GM21737 (cell line): Measurements from ENCODE around the gene TRMO.
"Not testable (repeated sequence)": the region's sequence is repeated elsewhere in the genome, so short reads cannot be mapped to it uniquely, and the experiment has no call there.

Experiments
- ATAC-seq: cut with Tn5 transposase; IDR thresholded peaks from one replicate; pipeline ENCODE4 v1.9.1; 2021; ENCODE audit warnings: mild to moderate bottlenecking, moderate library complexity; ENCODE audit not compliant: unreplicated experiment

The TRMO gene

DNA sequence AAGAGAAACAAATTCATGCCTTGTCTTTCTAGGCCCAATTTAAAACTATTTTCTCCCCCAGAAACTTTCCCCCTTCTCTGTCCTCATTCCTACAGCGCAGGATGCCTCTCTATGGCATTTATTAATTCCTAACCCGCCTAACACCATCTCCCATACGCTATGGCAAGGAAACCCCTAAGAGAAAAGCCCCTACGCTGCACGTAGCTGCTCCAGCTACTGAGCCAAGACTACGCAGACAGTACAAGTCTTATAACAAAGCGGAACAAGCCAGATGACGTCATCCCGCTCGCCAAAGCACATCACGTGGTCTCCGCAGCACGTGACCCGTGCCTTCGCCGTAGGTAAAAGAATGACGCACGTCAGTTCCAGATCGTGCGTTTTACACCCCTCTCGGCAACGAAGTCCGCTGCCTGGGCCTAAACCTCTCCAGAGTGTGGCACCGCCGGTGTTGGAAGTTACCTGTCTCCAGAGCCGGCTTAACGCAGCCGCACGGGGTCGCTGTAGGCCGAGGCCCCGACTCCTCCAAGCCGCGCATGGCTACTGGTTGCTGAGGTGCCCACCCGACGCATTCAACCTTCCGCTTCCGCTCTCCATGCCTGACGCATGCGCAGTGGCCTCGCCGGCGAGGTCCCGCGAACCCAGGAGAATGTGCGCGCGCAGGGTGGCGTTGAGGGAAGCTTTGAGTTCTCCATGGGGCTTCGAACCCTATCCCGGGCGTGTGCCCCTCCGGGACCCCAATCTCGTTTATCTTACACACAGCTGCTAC is at the start of gene TRMO:
TRMO (minus strand) TSS at position 542 of the 766 bp plus-strand sequence; CDS start at position 535, 7 bp downstream.
- peak; percentile 75 for ATAC-seq

GRCh38 chr9:97970165-97970564 is 47.9 kb upstream of the TRMO start:
- no peak for ATAC-seq

GRCh38 chr9:97969014-97969413 is 46.7 kb upstream of the TRMO start:
- no peak for ATAC-seq

GRCh38 chr9:97966493-97966892 is 44.2 kb upstream of the TRMO start:
- ATAC-seq: no peak

GRCh38 chr9:97964901-97965300 is 42.6 kb upstream of the TRMO start:
- no peak for ATAC-seq

DNA sequence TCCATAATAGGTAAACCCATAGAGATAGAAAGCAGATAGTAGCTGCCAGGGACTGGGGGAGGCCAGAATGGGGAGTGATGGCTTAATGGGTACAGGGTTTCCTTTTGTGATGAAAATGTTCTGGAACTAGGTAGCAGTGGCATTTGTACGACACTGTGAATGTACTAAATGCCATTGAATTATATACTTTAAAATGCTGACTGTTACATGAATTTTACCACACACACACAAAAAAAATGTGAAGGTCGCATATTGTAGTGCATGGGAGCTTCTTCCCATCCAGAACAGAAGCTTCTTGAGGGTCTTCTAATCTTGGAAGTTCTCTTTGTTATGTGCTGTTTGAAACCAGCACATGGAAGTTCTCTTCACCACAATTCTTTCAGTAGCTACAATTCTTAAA is 40.9 kb upstream of the TRMO start:
- no peak for ATAC-seq

GRCh38 chr9:97962575-97962974 is 40.3 kb upstream of the TRMO start:
- no peak for ATAC-seq

GRCh38 chr9:97962136-97962535 is 39.8 kb upstream of the TRMO start:
- ATAC-seq: no peak

GRCh38 chr9:97961361-97961760 is 39.1 kb upstream of the TRMO start:
- no peak for ATAC-seq

- not testable (repeated sequence) for ATAC-seq
These were observed 38.5 kb upstream of the TRMO start for GRCh38 chr9:97960678-97961328.

DNA sequence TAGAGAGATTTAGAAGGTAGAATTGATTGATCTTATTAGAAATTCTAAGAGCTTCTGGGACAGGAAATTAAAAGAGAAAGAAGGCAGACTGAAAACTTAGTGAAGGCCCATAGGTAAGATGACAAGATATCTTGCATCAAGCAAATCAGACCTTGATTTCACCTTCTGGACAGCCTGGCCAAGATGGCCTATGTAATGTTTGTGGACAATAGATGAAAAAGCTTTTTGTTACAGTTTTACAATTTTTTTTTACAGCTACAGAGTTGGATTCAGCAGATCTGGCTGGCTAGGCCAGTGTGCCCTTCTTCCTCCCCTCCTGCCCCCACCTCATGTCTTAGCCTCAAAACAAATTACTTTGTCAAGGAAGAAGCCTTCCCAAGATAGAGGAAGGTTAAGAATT is 37.3 kb upstream of the TRMO start:
- no peak for ATAC-seq

GRCh38 chr9:97958812-97959511 is 36.7 kb upstream of the TRMO start:
- no peak for ATAC-seq

- no peak for ATAC-seq
These were observed 34.0 kb upstream of the TRMO start for GRCh38 chr9:97956331-97956730.

DNA sequence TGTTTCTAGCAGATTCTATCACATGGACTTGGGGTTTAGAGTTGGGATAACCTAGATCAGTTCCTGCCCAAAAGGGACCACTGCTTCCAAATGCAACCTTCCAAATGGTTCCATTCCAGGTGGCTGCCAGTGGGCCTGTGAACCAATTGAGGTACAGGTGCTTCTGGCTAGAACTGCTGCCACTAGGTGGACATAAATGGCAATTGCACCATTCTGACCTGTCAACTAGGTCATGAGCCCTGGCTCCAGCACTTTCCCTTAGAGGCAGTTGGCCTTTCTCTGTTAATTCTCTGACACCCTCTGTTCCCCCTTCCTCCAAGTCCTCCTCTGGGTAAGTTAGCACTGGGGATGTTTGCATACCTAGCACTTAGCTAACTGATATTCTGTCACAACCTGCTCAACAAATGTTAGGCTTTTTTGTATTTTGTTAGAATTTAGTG is 32.3 kb upstream of the TRMO start:
- no peak for ATAC-seq

DNA sequence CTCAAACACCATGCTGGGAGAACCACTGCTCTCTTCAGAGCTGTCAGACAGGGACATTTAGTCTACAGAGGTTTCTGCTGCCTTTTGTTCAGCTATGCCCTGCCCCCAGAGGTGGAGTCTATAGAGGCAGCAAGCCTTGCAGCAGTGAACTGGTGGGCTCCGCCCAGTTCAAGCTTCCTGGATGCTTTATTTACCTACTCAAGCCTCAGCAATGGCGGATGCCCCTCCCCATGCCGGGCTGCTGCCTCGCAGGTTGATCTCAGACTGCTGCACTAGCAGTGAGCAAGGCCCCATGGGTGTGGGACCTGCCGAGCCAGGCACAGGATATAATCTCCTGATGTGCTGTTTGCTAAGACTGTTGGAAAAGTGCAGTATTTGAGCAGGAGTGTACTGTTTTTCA is 28.6 kb upstream of the TRMO start:
- not testable (repeated sequence) for ATAC-seq

- not testable (repeated sequence) for ATAC-seq
These were observed 24.8 kb upstream of the TRMO start for GRCh38 chr9:97947094-97947493.

- not testable (repeated sequence) for ATAC-seq
These were observed 23.2 kb upstream of the TRMO start for GRCh38 chr9:97945470-97945869.

- no peak for ATAC-seq
These were observed 22.3 kb upstream of the TRMO start for GRCh38 chr9:97944612-97945011.

- ATAC-seq: no peak
These were observed 21.1 kb upstream of the TRMO start for GRCh38 chr9:97943308-97943855.

GRCh38 chr9:97941323-97941722 is 19.0 kb upstream of the TRMO start:
- ATAC-seq: no peak

- ATAC-seq: no peak
These were observed 18.4 kb upstream of the TRMO start for GRCh38 chr9:97940741-97941140.
